Measurements from ENCODE around the gene GAS2L2. TPM values are rescaled to one million over a fixed set of nuclear protein-coding genes. Genes with fewer than 3 reads are reported as not detected.

Gene GAS2L2
- total RNA-seq, 1 experiment from 2014 or later = not detected

GRCh38 chr17:35778641-35779196 lies 25.7 kb upstream of the GAS2L2 start:
- Histone ChIP-seq H3F3A (ENCODE audit: insufficient read depth, low read depth) (peaks cover 32% of the 10 kb centered on the region; the same call in 1 of the 2 replicates), H3K4me2 (peak overlapping the region; percentile 29), H3K4me1 (replicated peaks; ENCODE audit: insufficient read depth) (peaks cover 43% of the 10 kb centered on the region), H3K27me3 (ENCODE audit: insufficient read depth, low read depth) (no peaks in the 10 kb centered on the region; the same call in 1 of the 2 replicates), H3K9me3 (ENCODE audit: insufficient read depth, low read depth) (no peaks in the 10 kb centered on the region), H4K20me1 (ENCODE audit: insufficient read depth) (no peaks in the 10 kb centered on the region), H3K79me2 (ENCODE audit: low read depth) (no peaks in the 10 kb centered on the region), H3K27ac (peak overlapping the region; percentile 41; the same call in 1 of the 2 replicates), H3K4me3 (no peak overlapping the region), H3K36me3 (ENCODE audit: low read depth) (no peaks in the 10 kb centered on the region), H2AFZ (no peak overlapping the region), H3K9me2 (ENCODE audit: insufficient read depth) (no peaks in the 10 kb centered on the region)
- no peak for TF ChIP-seq CTCF (conservative IDR thresholded peaks at IDR 0.05)
- no peak for TF ChIP-seq EZH2 (IDR thresholded peaks at IDR 0.05; ENCODE audit: low read depth)
- intact Hi-C loops (cut with micrococcal nuclease; ENCODE audit: unreplicated experiment) = no loop called here
- POLR2A ChIA-PET (ENCODE audit: unreplicated experiment) = no interaction called here
- CTCF ChIA-PET = no interaction called here
- DNase-seq = no peak
- BruUV-seq (replicated peaks) = no TSS peak

- Histone ChIP-seq H3K4me2 (no peak overlapping the region), H3K4me1 (replicated peaks; ENCODE audit: insufficient read depth) (peaks cover 27% of the 10 kb centered on the region), H3K36me3 (ENCODE audit: low read depth) (no peaks in the 10 kb centered on the region), H3K9me3 (ENCODE audit: insufficient read depth, low read depth) (no peaks in the 10 kb centered on the region), H3F3A (ENCODE audit: insufficient read depth, low read depth) (peaks cover 22% of the 10 kb centered on the region; the same call in 1 of the 2 replicates), H3K9me2 (ENCODE audit: insufficient read depth) (no peaks in the 10 kb centered on the region), H3K27me3 (ENCODE audit: insufficient read depth, low read depth) (peaks cover 12% of the 10 kb centered on the region), H2AFZ (no peak overlapping the region), H3K4me3 (no peak overlapping the region), H4K20me1 (ENCODE audit: insufficient read depth) (no peaks in the 10 kb centered on the region), H3K79me2 (ENCODE audit: low read depth) (no peaks in the 10 kb centered on the region), H3K27ac (no peak overlapping the region)
- no TSS peak for BruUV-seq (replicated peaks)
- POLR2A ChIA-PET (ENCODE audit: unreplicated experiment) = no interaction called here
- DNase-seq = no peak
- CTCF ChIA-PET = no interaction called here
- TF ChIP-seq CTCF (conservative IDR thresholded peaks at IDR 0.05) (no peak), EZH2 (IDR thresholded peaks at IDR 0.05; ENCODE audit: low read depth) (no peak)
- intact Hi-C loops (cut with micrococcal nuclease; ENCODE audit: unreplicated experiment) = no loop called here
Measured at GRCh38 chr17:35775583-35775982, 22.5 kb upstream of the GAS2L2 start.

- H3K4me2 ChIP-seq = no peak overlapping the region
Measured at GRCh38 chr17:35775039-35775438, 22.0 kb upstream of the GAS2L2 start.

More at GRCh38 chr17:35775039-35775438, 22.0 kb upstream of the GAS2L2 start:
- Histone ChIP-seq H3K9me3 (ENCODE audit: insufficient read depth, low read depth) (no peaks in the 10 kb centered on the region), H3K9me2 (ENCODE audit: insufficient read depth) (no peaks in the 10 kb centered on the region), H3K4me3 (no peak overlapping the region), H4K20me1 (ENCODE audit: insufficient read depth) (no peaks in the 10 kb centered on the region), H3K36me3 (ENCODE audit: low read depth) (no peaks in the 10 kb centered on the region), H3K79me2 (ENCODE audit: low read depth) (no peaks in the 10 kb centered on the region), H3F3A (ENCODE audit: insufficient read depth, low read depth) (peaks cover 22% of the 10 kb centered on the region; the same call in 1 of the 2 replicates), H3K27ac (no peak overlapping the region), H3K27me3 (ENCODE audit: insufficient read depth, low read depth) (peaks cover 12% of the 10 kb centered on the region), H2AFZ (no peak overlapping the region), H3K4me1 (replicated peaks; ENCODE audit: insufficient read depth) (peaks cover 27% of the 10 kb centered on the region)
- ChIA-PET CTCF (no interaction called here), POLR2A (ENCODE audit: unreplicated experiment) (no interaction called here)
- BruUV-seq (replicated peaks) = no TSS peak
- intact Hi-C loops (cut with micrococcal nuclease; ENCODE audit: unreplicated experiment) = no loop called here
- DNase-seq = no peak
- TF ChIP-seq EZH2 (IDR thresholded peaks at IDR 0.05; ENCODE audit: low read depth) (no peak), CTCF (conservative IDR thresholded peaks at IDR 0.05) (no peak)

Data from PC-9 (cell line).